Measurements from ENCODE around the gene CDR2. TPM values are rescaled to one million over a fixed set of nuclear protein-coding genes. Genes with fewer than 3 reads are reported as not detected.
"Not testable (repeated sequence)": the region's sequence is repeated elsewhere in the genome, so short reads cannot be mapped to it uniquely, and the experiment has no call there.

Gene CDR2
- total RNA-seq, 1 experiment from 2014 or later = 63.4 TPM

- DNase-seq = no peak
- Histone ChIP-seq H3K36me3 (no peaks in the 10 kb centered on the region), H3K27me3 (no peaks in the 10 kb centered on the region), H3K4me3 (no peak overlapping the region), H3K9me3 (no peaks in the 10 kb centered on the region)
These were observed 10.8 kb upstream of the CDR2 start for GRCh38 chr16:22385196-22385595.

GRCh38 chr16:22383827-22384226 is 9.4 kb upstream of the CDR2 start:
- no peak for DNase-seq
- no peaks in the 10 kb centered on the region for H3K36me3 ChIP-seq
- no peaks in the 10 kb centered on the region for H3K27me3 ChIP-seq
- no peak overlapping the region for H3K4me3 ChIP-seq
- no peaks in the 10 kb centered on the region for H3K9me3 ChIP-seq

GRCh38 chr16:22381392-22381791 is 7.0 kb upstream of the CDR2 start:
- Histone ChIP-seq H3K9me3 (no peaks in the 10 kb centered on the region), H3K4me3 (no peak overlapping the region), H3K36me3 (no peaks in the 10 kb centered on the region), H3K27me3 (no peaks in the 10 kb centered on the region)
- DNase-seq = no peak

- no peak for DNase-seq
These were observed 6.1 kb upstream of the CDR2 start for GRCh38 chr16:22380529-22380928.

GRCh38 chr16:22379656-22380055 is 5.2 kb upstream of the CDR2 start:
- Histone ChIP-seq H3K4me3 (no peak overlapping the region), H3K27me3 (no peaks in the 10 kb centered on the region), H3K9me3 (no peaks in the 10 kb centered on the region), H3K36me3 (no peaks in the 10 kb centered on the region)
- DNase-seq = no peak

More at GRCh38 chr16:22380529-22380928, 6.1 kb upstream of the CDR2 start:
- H3K4me3 ChIP-seq = no peak overlapping the region
- H3K36me3 ChIP-seq = no peaks in the 10 kb centered on the region
- H3K9me3 ChIP-seq = no peaks in the 10 kb centered on the region
- H3K27me3 ChIP-seq = no peaks in the 10 kb centered on the region

GRCh38 chr16:22375963-22376640 is 1.7 kb upstream of the CDR2 start:
- H3K27me3 ChIP-seq = no peaks in the 10 kb centered on the region
- H3K9me3 ChIP-seq = no peaks in the 10 kb centered on the region
- H3K36me3 ChIP-seq = peaks cover 26% of the 10 kb centered on the region
- H3K4me3 ChIP-seq = no peak overlapping the region
- DNase-seq = no peak

GRCh38 chr16:22375117-22375962 is 921 bp upstream of the CDR2 start:
- no peak for DNase-seq
- Histone ChIP-seq H3K4me3 (peak overlapping the region; percentile 74), H3K36me3 (peaks cover 33% of the 10 kb centered on the region), H3K27me3 (no peaks in the 10 kb centered on the region), H3K9me3 (no peaks in the 10 kb centered on the region)

GRCh38 chr16:22373662-22374310 is 633 bp downstream of the CDR2 start:
- Histone ChIP-seq H3K36me3 (peaks cover 45% of the 10 kb centered on the region), H3K9me3 (no peaks in the 10 kb centered on the region), H3K4me3 (peak overlapping the region; percentile 74), H3K27me3 (no peaks in the 10 kb centered on the region)
- DNase-seq = peak; percentile 57

- H3K27me3 ChIP-seq = no peaks in the 10 kb centered on the region
- peaks cover 52% of the 10 kb centered on the region for H3K36me3 ChIP-seq
- no peak for DNase-seq
- no peaks in the 10 kb centered on the region for H3K9me3 ChIP-seq
- peak overlapping the region; percentile 74 for H3K4me3 ChIP-seq
These were observed 1.3 kb downstream of the CDR2 start for GRCh38 chr16:22372882-22373661.

GRCh38 chr16:22370038-22370820 is 4.2 kb downstream of the CDR2 start:
- Histone ChIP-seq H3K36me3 (peaks cover 71% of the 10 kb centered on the region), H3K9me3 (no peaks in the 10 kb centered on the region), H3K4me3 (no peak overlapping the region), H3K27me3 (no peaks in the 10 kb centered on the region)
- DNase-seq = no peak

- Histone ChIP-seq H3K4me3 (no peak overlapping the region), H3K27me3 (no peaks in the 10 kb centered on the region), H3K36me3 (peaks cover 80% of the 10 kb centered on the region), H3K9me3 (no peaks in the 10 kb centered on the region)
- no peak for DNase-seq
These were observed 5.1 kb downstream of the CDR2 start for GRCh38 chr16:22369221-22369811.

- H3K36me3 ChIP-seq = peaks cover 86% of the 10 kb centered on the region
- not testable (repeated sequence) for H3K4me3 ChIP-seq, H3K9me3 ChIP-seq, DNase-seq, H3K27me3 ChIP-seq
These were observed 6.1 kb downstream of the CDR2 start for GRCh38 chr16:22368200-22368826.

- H3K36me3 ChIP-seq = peaks cover 86% of the 10 kb centered on the region
- no peaks in the 10 kb centered on the region for H3K27me3 ChIP-seq
- DNase-seq = no peak
- H3K9me3 ChIP-seq = no peaks in the 10 kb centered on the region
- H3K4me3 ChIP-seq = no peak overlapping the region
These were observed 7.5 kb downstream of the CDR2 start for GRCh38 chr16:22366889-22367288.

GRCh38 chr16:22366371-22366770 is 8.0 kb downstream of the CDR2 start:
- Histone ChIP-seq H3K27me3 (no peaks in the 10 kb centered on the region), H3K9me3 (no peaks in the 10 kb centered on the region), H3K4me3 (no peak overlapping the region), H3K36me3 (peaks cover 84% of the 10 kb centered on the region)
- DNase-seq = no peak

GRCh38 chr16:22364241-22364640 is 10.2 kb downstream of the CDR2 start:
- Histone ChIP-seq H3K4me3 (no peak overlapping the region), H3K27me3 (no peaks in the 10 kb centered on the region), H3K36me3 (peaks cover 86% of the 10 kb centered on the region), H3K9me3 (no peaks in the 10 kb centered on the region)
- no peak for DNase-seq

Measured in MG63 (cell line).